H9 (cell line): Measurements from ENCODE around the gene FBXO27. TPM values are rescaled to one million over a fixed set of nuclear protein-coding genes. Genes with fewer than 3 reads are reported as not detected.

Experiments
- DNase-seq: peaks from one replicate; pipeline ENCODE4 v3.0.0-alpha.2; 2017
- H2AFZ ChIP-seq: one replicate; pipeline ENCODE4 v1.6.1; 2013; ENCODE audit warnings: mild to moderate bottlenecking, low read length, control low read depth, moderate library complexity
- H2AK5ac ChIP-seq: 2 replicates; pipeline ENCODE4 v1.6.1; 2013; ENCODE audit warnings: low read length, control low read depth, mixed read lengths; ENCODE audit not compliant: insufficient read length
- H2BK120ac ChIP-seq: one replicate; pipeline ENCODE4 v1.6.1; 2013; ENCODE audit warnings: low read depth, mild to moderate bottlenecking, low read length, control low read depth, inconsistent platforms; ENCODE audit not compliant: poor library complexity, severe bottlenecking
- H2BK12ac ChIP-seq: 2 replicates; pipeline ENCODE4 v1.6.1; 2013; ENCODE audit warnings: low read length, control low read depth, mixed read lengths, low read depth; ENCODE audit not compliant: insufficient read length
- H2BK15ac ChIP-seq: 2 replicates; pipeline ENCODE4 v1.6.1; 2013; ENCODE audit warnings: low read depth, low read length, control low read depth
- H2BK20ac ChIP-seq: one replicate; pipeline ENCODE4 v1.6.1; 2013; ENCODE audit warnings: low read depth, mild to moderate bottlenecking, low read length, control low read depth, inconsistent platforms; ENCODE audit not compliant: poor library complexity, severe bottlenecking
- H2BK5ac ChIP-seq: 2 replicates; pipeline ENCODE4 v1.6.1; 2013; ENCODE audit warnings: low read length, control low read depth, mixed read lengths; ENCODE audit not compliant: insufficient read length
- H3K14ac ChIP-seq: 2 replicates; pipeline ENCODE4 v1.6.1; 2013; ENCODE audit warnings: low read length, control low read depth; ENCODE audit not compliant: insufficient read depth
- H3K18ac ChIP-seq: 2 replicates; pipeline ENCODE4 v1.6.1; 2013; ENCODE audit warnings: low read depth, mild to moderate bottlenecking, mixed read lengths, low read length, control low read depth; ENCODE audit not compliant: insufficient read length
- H3K23ac ChIP-seq: 2 replicates; pipeline ENCODE4 v1.6.1; 2013; ENCODE audit warnings: low read length, control low read depth, mixed read lengths, low read depth; ENCODE audit not compliant: insufficient read length
- H3K23me2 ChIP-seq: 2 replicates; pipeline ENCODE4 v1.6.1; 2013; ENCODE audit warnings: low read depth, mild to moderate bottlenecking, mixed read lengths, low read length, control low read depth; ENCODE audit not compliant: insufficient read length, poor library complexity, severe bottlenecking
- H3K27ac ChIP-seq: 2 replicates; pipeline ENCODE4 v1.5.1; 2013; ENCODE audit warnings: low read length, control low read depth, mixed read lengths, low read depth; ENCODE audit not compliant: insufficient read length
- H3K27me3 ChIP-seq: 2 replicates; pipeline ENCODE4 v1.6.1; 2013; ENCODE audit warnings: low read length, control low read depth, inconsistent platforms; ENCODE audit not compliant: insufficient read depth
- H3K4ac ChIP-seq: 2 replicates; pipeline ENCODE4 v1.6.1; 2013; ENCODE audit warnings: low read depth, mild to moderate bottlenecking, control low read depth, inconsistent platforms, low read length, moderate library complexity
- H3K4me1 ChIP-seq: 2 replicates; pipeline ENCODE4 v1.6.1; 2013; ENCODE audit warnings: low read length, control low read depth, inconsistent platforms; ENCODE audit not compliant: insufficient read depth
- H3K4me2 ChIP-seq: 2 replicates; pipeline ENCODE4 v1.6.1; 2013; ENCODE audit warnings: low read length, control low read depth, mixed read lengths; ENCODE audit not compliant: insufficient read length, insufficient read depth
- H3K56ac ChIP-seq: 2 replicates; pipeline ENCODE4 v1.6.1; 2013; ENCODE audit warnings: low read depth, mild to moderate bottlenecking, mixed read lengths, low read length, control low read depth; ENCODE audit not compliant: insufficient read length
- H3K79me1 ChIP-seq: 2 replicates; pipeline ENCODE4 v1.6.1; 2013; ENCODE audit warnings: low read depth, mild to moderate bottlenecking, moderate library complexity, low read length, control low read depth, inconsistent platforms; ENCODE audit not compliant: insufficient read depth, poor library complexity, severe bottlenecking
- H3K79me2 ChIP-seq: 2 replicates; pipeline ENCODE4 v1.6.1; 2013; ENCODE audit warnings: low read length, control low read depth, inconsistent platforms; ENCODE audit not compliant: insufficient read depth
- H3K9ac ChIP-seq: 2 replicates; pipeline ENCODE4 v1.6.1; 2013; ENCODE audit warnings: low read length, control low read depth, mixed read lengths; ENCODE audit not compliant: insufficient read length; ENCODE audit errors: extremely low read depth
- H3K9me3 ChIP-seq: one replicate; pipeline ENCODE4 v1.6.1; 2013; ENCODE audit warnings: low read depth, low read length, inconsistent platforms; ENCODE audit not compliant: control insufficient read depth
- H3T11ph ChIP-seq: one replicate; pipeline ENCODE4 v1.6.1; 2013; ENCODE audit warnings: mild to moderate bottlenecking, low read length, control low read depth, inconsistent platforms
- H4K20me1 ChIP-seq: one replicate; pipeline ENCODE4 v1.6.1; 2013; ENCODE audit not compliant: control insufficient read depth, insufficient read length, insufficient read depth
- H4K5ac ChIP-seq: 2 replicates; pipeline ENCODE4 v1.6.1; 2013; ENCODE audit warnings: low read depth, mild to moderate bottlenecking, mixed read lengths, low read length, control low read depth; ENCODE audit not compliant: insufficient read length
- H4K8ac ChIP-seq: replicated peaks from 2 replicates; pipeline ENCODE4 v1.6.1; 2013; ENCODE audit warnings: low read length, control low read depth, mixed read lengths, low read depth; ENCODE audit not compliant: insufficient read length
- H4K91ac ChIP-seq: 2 replicates; pipeline ENCODE4 v1.6.1; 2013; ENCODE audit warnings: low read depth, mild to moderate bottlenecking, moderate library complexity, mixed read lengths, low read length, control low read depth; ENCODE audit not compliant: insufficient read length
- H3K27ac Mint-ChIP-seq, 3 experiments: 2 replicates in 2 of 3; 3 replicates in 1 of 3; pipeline ENCODE4 v1.8.0; 2020 to 2021; ENCODE audit warnings: mixed read lengths in 3 of 3, mild to moderate bottlenecking in 1 of 3, moderate library complexity in 1 of 3
- H3K27me3 Mint-ChIP-seq: 2 replicates; pipeline ENCODE4 v1.8.0; 2021; ENCODE audit warnings: low read depth, mild to moderate bottlenecking, moderate library complexity, mixed read lengths
- H3K36me3 Mint-ChIP-seq, 3 experiments: 2 replicates in 2 of 3; 3 replicates in 1 of 3; pipeline ENCODE4 v1.8.0; 2020 to 2021; ENCODE audit warnings: low read depth in 3 of 3, mixed read lengths in 3 of 3; ENCODE audit not compliant: insufficient read depth in 1 of 3
- H3K4me1 Mint-ChIP-seq, 2 experiments: 2 replicates each; pipeline ENCODE4 v1.8.0; 2020; ENCODE audit warnings: mixed read lengths in 2 of 2
- H3K4me3 Mint-ChIP-seq, 2 experiments: 2 replicates in 1 of 2; 3 replicates in 1 of 2; pipeline ENCODE4 v1.8.0; 2020 to 2021; ENCODE audit warnings: mild to moderate bottlenecking in 2 of 2, mixed read lengths in 2 of 2, moderate library complexity in 1 of 2
- H3K9me3 Mint-ChIP-seq, 2 experiments: 2 replicates in 1 of 2; 3 replicates in 1 of 2; pipeline ENCODE4 v1.8.0; 2020; ENCODE audit warnings: mild to moderate bottlenecking in 2 of 2, mixed read lengths in 2 of 2, moderate library complexity in 1 of 2
- WGBS: extraction: QIAGEN DNeasy Blood & Tissue Kit; methylation state at CpG from one replicate; pipeline ENCODE4 v1.1.7; 2013; ENCODE audit warnings: missing lambda C conversion rate, low lambda C conversion rate, mixed read lengths; ENCODE audit not compliant: insufficient read length; ENCODE audit errors: extremely low coverage; 5-methylcytosine and 5-hydroxymethylcytosine counted together
- total RNA-seq: library from RNA; stranded (reverse); gene quantifications from 2 replicates; pipeline ENCODE4 v1.2.1, GENCODE V29; 2021
- TF ChIP-seq, protein P1 (sequence below): fragments of 200-600 bp; sonication (generic); conservative IDR thresholded peaks from 3 replicates; pipeline ENCODE4 v1.8.0; 2021; ENCODE audit warnings: antibody characterized with exemption, mild to moderate bottlenecking

Gene FBXO27
- total RNA-seq, 1 experiment from 2014 or later, result 14.5 TPM

DNA sequence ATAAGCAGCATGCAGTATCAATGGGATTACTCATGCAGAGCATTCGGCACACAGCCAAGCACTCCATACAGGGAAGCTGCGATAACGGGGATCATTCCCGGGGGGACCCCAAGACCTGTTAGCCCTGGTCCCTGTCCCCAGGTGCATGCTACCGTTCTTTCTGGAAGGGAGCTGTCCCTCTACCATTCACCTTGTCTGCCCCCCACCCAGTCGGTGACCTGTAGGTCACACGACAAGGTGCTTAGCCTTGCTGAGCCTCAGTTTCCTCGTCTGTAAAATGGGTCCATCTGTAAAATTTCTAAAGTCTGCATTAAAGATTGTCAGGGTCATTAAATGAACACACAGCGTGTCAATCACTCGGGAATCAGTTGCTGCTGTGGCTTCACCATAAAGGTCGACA, 45.0 kb upstream of the FBXO27 start:
- Mint-ChIP-seq H3K9me3 (no peaks in the 10 kb centered on the region; a peak in 2 of 5 replicates), H3K27me3 (peaks cover 47% of the 10 kb centered on the region), H3K4me3 (no peak overlapping the region), H3K27ac (0 out of 7 replicates have a peak overlapping the region, but pooled peaks of 1 of the 3 experiments have one; percentile 53), H3K36me3 (no peaks in the 10 kb centered on the region), H3K4me1 (peaks cover 0 to 3% of the 10 kb centered on the region in 2 experiments; a peak in 1 of 4 replicates)
- H2BK120ac ChIP-seq, result no peak overlapping the region
- H2AK5ac ChIP-seq, result no peak overlapping the region
- no peak overlapping the region for H2BK12ac ChIP-seq
- H3K9me3 ChIP-seq, result no peaks in the 10 kb centered on the region
- H3K4me2 ChIP-seq, result no peak overlapping the region
- no peak overlapping the region for H3K9ac ChIP-seq
- H2BK20ac ChIP-seq, result no peak overlapping the region
- H3K4me1 ChIP-seq, result no peaks in the 10 kb centered on the region
- no peaks in the 10 kb centered on the region for H3K79me2 ChIP-seq
- H4K20me1 ChIP-seq, result no peaks in the 10 kb centered on the region
- no peak overlapping the region for H2BK15ac ChIP-seq
- H3K27me3 ChIP-seq, result no peaks in the 10 kb centered on the region; the same call in 1 of the 2 replicates
- DNase-seq, result no peak
- no peak overlapping the region for H3T11ph ChIP-seq
- H3K23me2 ChIP-seq, result no peaks in the 10 kb centered on the region
- no CpG with 5 or more reads among the region's 11 CpGs for WGBS
- H2BK5ac ChIP-seq, result no peak overlapping the region
- no peak overlapping the region for H3K27ac ChIP-seq
- no peak overlapping the region for H3K23ac ChIP-seq
- H4K5ac ChIP-seq, result no peak overlapping the region
- no peak overlapping the region for H4K8ac ChIP-seq
- no peak overlapping the region for H3K4ac ChIP-seq
- no peak overlapping the region for H3K56ac ChIP-seq
- no peaks in the 10 kb centered on the region for H3K79me1 ChIP-seq
- H4K91ac ChIP-seq, result no peak overlapping the region
- H2AFZ ChIP-seq, result no peak overlapping the region
- H3K18ac ChIP-seq, result no peak overlapping the region
- no peak overlapping the region for H3K14ac ChIP-seq
- TF ChIP-seq, protein P1, sequence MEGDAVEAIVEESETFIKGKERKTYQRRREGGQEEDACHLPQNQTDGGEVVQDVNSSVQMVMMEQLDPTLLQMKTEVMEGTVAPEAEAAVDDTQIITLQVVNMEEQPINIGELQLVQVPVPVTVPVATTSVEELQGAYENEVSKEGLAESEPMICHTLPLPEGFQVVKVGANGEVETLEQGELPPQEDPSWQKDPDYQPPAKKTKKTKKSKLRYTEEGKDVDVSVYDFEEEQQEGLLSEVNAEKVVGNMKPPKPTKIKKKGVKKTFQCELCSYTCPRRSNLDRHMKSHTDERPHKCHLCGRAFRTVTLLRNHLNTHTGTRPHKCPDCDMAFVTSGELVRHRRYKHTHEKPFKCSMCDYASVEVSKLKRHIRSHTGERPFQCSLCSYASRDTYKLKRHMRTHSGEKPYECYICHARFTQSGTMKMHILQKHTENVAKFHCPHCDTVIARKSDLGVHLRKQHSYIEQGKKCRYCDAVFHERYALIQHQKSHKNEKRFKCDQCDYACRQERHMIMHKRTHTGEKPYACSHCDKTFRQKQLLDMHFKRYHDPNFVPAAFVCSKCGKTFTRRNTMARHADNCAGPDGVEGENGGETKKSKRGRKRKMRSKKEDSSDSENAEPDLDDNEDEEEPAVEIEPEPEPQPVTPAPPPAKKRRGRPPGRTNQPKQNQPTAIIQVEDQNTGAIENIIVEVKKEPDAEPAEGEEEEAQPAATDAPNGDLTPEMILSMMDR, result no peak
